Ascending aorta (tissue), 2 donors: Measurements from ENCODE around the gene CHCHD6. TPM values are rescaled to one million over a fixed set of nuclear protein-coding genes. Genes with fewer than 3 reads are reported as not detected.

ENCODE experiments used
- DNase-seq, 2 donors: peaks; one replicate each; pipeline ENCODE4 v3.0.0-alpha.2; 2019; ENCODE audit warnings: low spot score in 2 of 2
- H3K27ac ChIP-seq, 2 donors: fragments of 200-600 bp; sonication (generic); one replicate each; pipeline ENCODE4 v1.5.1; 2016 to 2017; ENCODE audit warnings: mild to moderate bottlenecking in 1 of 2
- H3K27me3 ChIP-seq: fragments of 200-600 bp; sonication (generic); one replicate; pipeline ENCODE4 v1.5.1; 2017
- H3K36me3 ChIP-seq, 2 donors: fragments of 200-600 bp; sonication (generic); one replicate each; pipeline ENCODE4 v1.5.1; 2016
- H3K4me1 ChIP-seq, 2 donors: fragments of 200-600 bp; sonication (generic); one replicate each; pipeline ENCODE4 v1.5.1; 2016 to 2017; ENCODE audit warnings: mild to moderate bottlenecking in 1 of 2
- H3K4me3 ChIP-seq, 2 donors: fragments of 200-600 bp; sonication (generic); one replicate each; pipeline ENCODE4 v1.5.1; 2016 to 2017; ENCODE audit warnings: mild to moderate bottlenecking in 1 of 2
- H3K9me3 ChIP-seq, 2 donors: fragments of 200-600 bp; sonication (generic); one replicate each; pipeline ENCODE4 v1.5.1; 2016
- intact Hi-C: fragments of 100-400 bp; cut with DNase I; formaldehyde crosslinking; loops from one replicate; pipeline ENCODE4 v1.15.1; 2023
- total RNA-seq: library from RNA; depleted of rRNA; stranded (reverse); fragments of >200 nt; gene quantifications from one replicate; pipeline ENCODE4 v1.1.0, GENCODE V29; 2016
- TF ChIP-seq, protein P1 (sequence below), 3 experiments: fragments of 200-600 bp in 2 of 3; fragments of 450-650 bp in 1 of 3; sonication (generic) in 2 of 3; IDR thresholded peaks; one replicate each; pipeline ENCODE4 v1.5.1; 2016 to 2019; ENCODE audit warnings: antibody characterized with exemption in 3 of 3, mild to moderate bottlenecking in 1 of 3, moderate library complexity in 1 of 3

Gene CHCHD6
- total RNA-seq, 1 donor from 2014 or later = 1.2 TPM

DNA sequence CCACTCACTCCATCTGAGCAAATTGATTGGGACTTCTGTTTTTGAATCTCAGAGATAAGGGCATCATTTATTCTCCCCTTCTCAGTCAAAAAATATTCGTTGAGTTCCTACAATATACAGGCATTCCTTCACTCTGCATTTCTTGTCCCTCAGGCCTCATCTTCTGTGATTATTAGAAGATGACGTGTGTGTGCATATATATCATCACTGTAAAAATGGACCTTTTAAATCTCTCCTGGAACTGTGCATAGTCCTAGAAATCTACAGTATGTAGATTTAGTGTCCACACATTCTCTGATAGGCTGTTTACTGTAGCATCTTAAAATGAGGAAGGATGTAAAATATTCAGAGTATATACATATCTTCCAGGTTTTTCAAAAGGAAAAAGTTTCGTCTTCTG, 235.7 kb downstream of the CHCHD6 start:
- TF ChIP-seq, protein P1, sequence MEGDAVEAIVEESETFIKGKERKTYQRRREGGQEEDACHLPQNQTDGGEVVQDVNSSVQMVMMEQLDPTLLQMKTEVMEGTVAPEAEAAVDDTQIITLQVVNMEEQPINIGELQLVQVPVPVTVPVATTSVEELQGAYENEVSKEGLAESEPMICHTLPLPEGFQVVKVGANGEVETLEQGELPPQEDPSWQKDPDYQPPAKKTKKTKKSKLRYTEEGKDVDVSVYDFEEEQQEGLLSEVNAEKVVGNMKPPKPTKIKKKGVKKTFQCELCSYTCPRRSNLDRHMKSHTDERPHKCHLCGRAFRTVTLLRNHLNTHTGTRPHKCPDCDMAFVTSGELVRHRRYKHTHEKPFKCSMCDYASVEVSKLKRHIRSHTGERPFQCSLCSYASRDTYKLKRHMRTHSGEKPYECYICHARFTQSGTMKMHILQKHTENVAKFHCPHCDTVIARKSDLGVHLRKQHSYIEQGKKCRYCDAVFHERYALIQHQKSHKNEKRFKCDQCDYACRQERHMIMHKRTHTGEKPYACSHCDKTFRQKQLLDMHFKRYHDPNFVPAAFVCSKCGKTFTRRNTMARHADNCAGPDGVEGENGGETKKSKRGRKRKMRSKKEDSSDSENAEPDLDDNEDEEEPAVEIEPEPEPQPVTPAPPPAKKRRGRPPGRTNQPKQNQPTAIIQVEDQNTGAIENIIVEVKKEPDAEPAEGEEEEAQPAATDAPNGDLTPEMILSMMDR (IDR thresholded peaks at IDR 0.05) = no peak
- DNase-seq = no peak

DNA sequence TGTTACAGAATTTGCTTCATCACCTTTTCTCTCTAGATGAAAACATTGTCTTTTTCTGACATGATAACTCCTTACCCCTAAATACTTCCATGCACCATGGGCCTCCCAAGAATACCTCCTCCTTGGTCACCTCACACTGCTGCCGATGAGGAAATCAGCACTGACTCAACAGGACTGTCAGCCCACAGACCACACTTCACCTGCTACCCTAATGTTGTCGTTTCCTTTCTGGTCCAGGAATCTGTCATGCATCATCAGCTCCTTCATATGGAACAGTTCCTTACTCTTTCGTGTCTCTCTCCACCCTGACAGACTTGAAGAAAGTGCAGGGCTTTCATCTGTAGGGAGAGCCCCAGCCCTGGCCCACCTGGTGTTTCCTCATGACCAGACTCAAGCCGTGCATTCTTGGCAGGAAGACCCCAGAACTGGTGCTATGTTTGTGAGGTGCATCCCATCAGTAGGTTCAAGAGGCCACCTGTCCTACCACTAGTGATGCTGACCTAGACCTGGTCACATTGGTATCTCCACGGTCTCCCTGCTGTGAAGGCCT, 237.8 kb downstream of the CHCHD6 start:
- no peak for DNase-seq

More for the DNA sequence above, 235.7 kb downstream of the CHCHD6 start:
- Histone ChIP-seq H3K27me3 (no peaks in the 10 kb centered on the region), H3K27ac (no peak overlapping the region), H3K9me3 (no peaks in the 10 kb centered on the region), H3K36me3 (no peaks in the 10 kb centered on the region), H3K4me3 (no peak overlapping the region), H3K4me1 (no peaks in the 10 kb centered on the region)
- intact Hi-C loops = no loop called here

DNA sequence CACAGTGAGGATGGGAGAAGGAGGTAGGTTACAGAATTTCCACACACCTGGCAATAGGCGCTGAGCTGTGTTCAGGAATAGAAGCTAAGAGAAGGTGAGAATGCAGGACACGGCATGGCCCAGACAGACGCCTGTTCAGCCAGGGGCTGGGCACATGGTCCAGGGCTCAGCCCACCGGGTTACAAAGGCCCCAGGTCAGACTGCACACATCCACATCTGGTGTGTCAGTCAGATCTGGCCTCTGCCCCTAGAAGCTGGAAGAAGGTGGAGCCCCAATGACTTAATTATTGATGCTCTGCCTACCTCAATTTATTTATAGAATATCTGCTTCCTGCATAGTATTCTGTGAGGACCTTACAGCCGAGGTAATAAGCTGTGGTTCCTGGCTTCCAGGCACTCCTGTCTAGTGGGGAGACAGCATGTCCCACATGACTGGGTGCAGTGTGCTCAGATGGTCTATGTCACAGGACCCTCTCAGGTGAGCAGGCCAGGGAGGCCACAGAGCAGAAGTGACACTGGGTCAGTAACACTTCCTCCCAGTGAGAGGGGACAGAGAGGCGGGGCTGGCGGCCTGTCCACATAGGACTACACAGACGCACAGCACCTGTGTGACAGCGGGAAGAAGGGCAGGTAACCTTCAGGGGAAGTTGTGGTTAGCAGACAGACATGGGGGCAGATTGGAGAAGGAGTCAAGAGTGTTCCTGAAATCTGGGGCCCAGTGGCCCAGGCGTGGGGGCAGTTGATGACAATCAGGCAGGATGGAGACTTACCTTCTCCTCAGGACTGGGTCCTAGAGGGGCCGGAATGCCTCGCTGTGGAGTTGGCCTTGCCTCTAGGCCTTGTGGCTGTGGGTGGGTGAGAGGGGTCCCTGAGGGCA, 240.3 kb downstream of the CHCHD6 start:
- no peak overlapping the region for H3K27ac ChIP-seq
- no peak overlapping the region for H3K4me3 ChIP-seq
- DNase-seq = no peak
- TF ChIP-seq, protein P1 (IDR thresholded peaks at IDR 0.05) = no peak
- peaks cover 0 to 1% of the 10 kb centered on the region in 2 donors for H3K36me3 ChIP-seq
- no peaks in the 10 kb centered on the region for H3K9me3 ChIP-seq
- no peaks in the 10 kb centered on the region for H3K27me3 ChIP-seq
- no peaks in the 10 kb centered on the region for H3K4me1 ChIP-seq
- intact Hi-C loops = no loop called here

More for the DNA sequence above, 237.8 kb downstream of the CHCHD6 start:
- no peaks in the 10 kb centered on the region for H3K4me1 ChIP-seq
- intact Hi-C loops = no loop called here
- H3K27me3 ChIP-seq = no peaks in the 10 kb centered on the region
- H3K9me3 ChIP-seq = no peaks in the 10 kb centered on the region
- H3K36me3 ChIP-seq = no peaks in the 10 kb centered on the region
- H3K4me3 ChIP-seq = no peak overlapping the region
- H3K27ac ChIP-seq = no peak overlapping the region
- TF ChIP-seq, protein P1 (IDR thresholded peaks at IDR 0.05) = no peak

DNA sequence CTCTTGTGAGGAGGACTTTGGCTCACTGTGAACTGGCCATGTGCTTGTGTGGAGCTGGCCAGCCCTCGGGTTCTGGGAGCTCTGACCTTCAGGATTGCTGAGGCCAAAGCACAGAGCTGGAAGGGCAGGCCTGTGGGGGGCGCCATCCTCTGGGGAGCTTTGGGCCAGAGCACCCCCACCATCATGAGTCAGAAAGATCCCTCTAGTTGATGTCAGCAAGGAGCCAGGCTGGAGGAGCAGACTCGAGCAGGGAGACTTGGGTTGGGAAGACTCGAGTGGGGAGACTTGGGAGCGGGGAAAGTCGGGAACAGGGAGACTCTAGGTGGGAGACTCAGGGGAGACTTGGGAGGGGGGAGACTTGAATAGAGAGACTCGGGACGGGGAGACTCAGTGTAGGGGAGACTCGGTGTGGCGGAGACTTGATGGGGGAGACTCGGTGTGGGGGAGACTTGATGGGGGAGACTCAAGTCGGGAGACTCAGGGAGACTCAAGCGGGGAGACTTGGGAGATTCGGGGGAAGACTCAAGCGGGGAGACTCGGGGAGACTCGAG, 241.2 kb downstream of the CHCHD6 start:
- H3K4me3 ChIP-seq = no peak overlapping the region
- no peaks in the 10 kb centered on the region for H3K4me1 ChIP-seq
- TF ChIP-seq, protein P1 (IDR thresholded peaks at IDR 0.05) = no peak
- no peak for DNase-seq
- H3K27me3 ChIP-seq = no peaks in the 10 kb centered on the region
- no peaks in the 10 kb centered on the region for H3K9me3 ChIP-seq
- peaks cover 0 to 3% of the 10 kb centered on the region in 2 donors for H3K36me3 ChIP-seq
- intact Hi-C loops = no loop called here
- H3K27ac ChIP-seq = no peak overlapping the region

DNA sequence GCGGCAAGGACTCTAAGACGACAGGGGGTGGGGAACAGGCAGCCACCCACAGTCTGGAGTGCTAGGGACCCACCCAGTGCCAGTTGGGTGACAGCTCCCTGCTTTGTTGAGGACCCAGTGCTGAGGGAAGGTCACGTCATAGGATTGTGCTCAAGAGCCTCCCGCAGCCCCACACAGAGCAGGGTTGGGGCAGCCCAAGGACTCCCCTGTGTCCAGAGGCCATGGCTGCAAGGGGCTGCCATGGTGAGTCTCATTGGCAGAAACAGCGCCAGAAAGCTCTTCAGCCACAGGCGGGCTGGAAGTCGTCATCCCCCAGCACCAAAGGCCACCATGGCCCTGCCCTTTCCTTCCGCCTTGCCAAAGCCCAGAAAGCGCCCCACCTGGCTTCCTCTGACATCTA, 241.9 kb downstream of the CHCHD6 start:
- TF ChIP-seq, protein P1 (IDR thresholded peaks at IDR 0.05) = no peak
- no peaks in the 10 kb centered on the region for H3K9me3 ChIP-seq
- H3K27me3 ChIP-seq = no peaks in the 10 kb centered on the region
- no peak overlapping the region for H3K27ac ChIP-seq
- intact Hi-C loops = no loop called here
- H3K4me1 ChIP-seq = no peaks in the 10 kb centered on the region
- no peak overlapping the region for H3K4me3 ChIP-seq
- peaks cover 0 to 3% of the 10 kb centered on the region in 2 donors for H3K36me3 ChIP-seq
- no peak for DNase-seq
